IPS DF 4.7 (cell line): ENCODE measurements around the gene SLC16A12.
"Not testable (repeated sequence)": the region's sequence is repeated elsewhere in the genome, so short reads cannot be mapped to it uniquely, and the experiment has no call there.

Experiments used
- DNase-seq: peaks from one replicate; pipeline ENCODE4 v3.0.0-alpha.2; 2013; ENCODE audit warnings: low spot score; ENCODE audit errors: extremely low read depth

The SLC16A12 gene

GRCh38 chr10:89391907-89392756, 143.3 kb downstream of the SLC16A12 start, which contains the start of gene IFIT1:
IFIT1 (plus strand) TSS chr10:89392623; CDS start chr10:89392713, 90 bp downstream.
- peak; percentile 41 for DNase-seq

GRCh38 chr10:89391226-89391576, 144.2 kb downstream of the SLC16A12 start:
- not testable (repeated sequence) for DNase-seq

- no peak for DNase-seq
These were observed 144.7 kb downstream of the SLC16A12 start for GRCh38 chr10:89390476-89391225.

- no peak for DNase-seq
These were observed 146.1 kb downstream of the SLC16A12 start for GRCh38 chr10:89389254-89389653.

- no peak for DNase-seq
These were observed 146.6 kb downstream of the SLC16A12 start for GRCh38 chr10:89388806-89389205.

- DNase-seq, result no peak
These were observed 150.7 kb downstream of the SLC16A12 start for GRCh38 chr10:89384474-89385340.

GRCh38 chr10:89382757-89383156, 152.6 kb downstream of the SLC16A12 start:
- DNase-seq, result no peak
